ENCODE measurements around the gene PMEL.

Gene PMEL

GRCh38 chr12:55970775-55971174 lies 4.9 kb upstream of the PMEL start:
- DNase-seq (ENCODE audit: low read depth, low spot score) = no peak
- no CpG with 5 or more reads among the region's 7 CpGs for WGBS (ENCODE audit: insufficient coverage, insufficient read length)
- peaks cover 7% of the 10 kb centered on the region for H3K4me1 ChIP-seq (ENCODE audit: control insufficient read depth, insufficient read depth, low read length)
- no peaks in the 10 kb centered on the region for H3K27me3 ChIP-seq (ENCODE audit: control insufficient read depth, insufficient read depth, low read length)
- H3K4me3 ChIP-seq (ENCODE audit: low read length) = no peak overlapping the region
- no peak overlapping the region for H3K27ac ChIP-seq (ENCODE audit: low read length)
- H3K36me3 ChIP-seq (ENCODE audit: control insufficient read depth, insufficient read depth, low read length) = peaks cover 8% of the 10 kb centered on the region; the same call in 1 of the 2 replicates
- no peaks in the 10 kb centered on the region for H3K9me3 ChIP-seq (ENCODE audit: control insufficient read depth, insufficient read depth, low read length)

- WGBS (ENCODE audit: insufficient coverage, insufficient read length) = no CpG with 5 or more reads among the region's 4 CpGs
- no peak overlapping the region for H3K27ac ChIP-seq (ENCODE audit: low read length)
- no peaks in the 10 kb centered on the region for H3K9me3 ChIP-seq (ENCODE audit: control insufficient read depth, insufficient read depth, low read length)
- peaks cover 10% of the 10 kb centered on the region for H3K4me1 ChIP-seq (ENCODE audit: control insufficient read depth, insufficient read depth, low read length)
- H3K4me3 ChIP-seq (ENCODE audit: low read length) = no peak overlapping the region
- no peak for DNase-seq (ENCODE audit: low read depth, low spot score)
- peaks cover 8% of the 10 kb centered on the region; the same call in 1 of the 2 replicates for H3K36me3 ChIP-seq (ENCODE audit: control insufficient read depth, insufficient read depth, low read length)
- no peaks in the 10 kb centered on the region for H3K27me3 ChIP-seq (ENCODE audit: control insufficient read depth, insufficient read depth, low read length)
Measured at GRCh38 chr12:55969356-55969755, 3.5 kb upstream of the PMEL start.

GRCh38 chr12:55966408-55967281 lies 803 bp upstream of the PMEL start, which contains the start of gene CDK2:
Gene CDK2 (plus strand): TSS chr12:55966830. CDS start chr12:55967009, 179 bp downstream.
- peak within 1 kb of the TSS; percentile 84 for H3K4me3 ChIP-seq (ENCODE audit: low read length)
- peaks cover 8% of the 10 kb centered on the region; the same call in 1 of the 2 replicates for H3K36me3 ChIP-seq (ENCODE audit: control insufficient read depth, insufficient read depth, low read length)
- H3K4me1 ChIP-seq (ENCODE audit: control insufficient read depth, insufficient read depth, low read length) = peaks cover 8% of the 10 kb centered on the region
- no peak within 1 kb of the TSS for H3K27ac ChIP-seq (ENCODE audit: low read length)
- H3K9me3 ChIP-seq (ENCODE audit: control insufficient read depth, insufficient read depth, low read length) = no peaks in the 10 kb centered on the region
- H3K27me3 ChIP-seq (ENCODE audit: control insufficient read depth, insufficient read depth, low read length) = no peaks in the 10 kb centered on the region
- no peak for DNase-seq (ENCODE audit: low read depth, low spot score)
- WGBS (ENCODE audit: insufficient coverage, insufficient read length) = no CpG with 5 or more reads among the region's 45 CpGs

GRCh38 chr12:55965240-55965639 lies 602 bp downstream of the PMEL start:
- Histone ChIP-seq H3K36me3 (ENCODE audit: control insufficient read depth, insufficient read depth, low read length) (peaks cover 3% of the 10 kb centered on the region; the same call in 1 of the 2 replicates), H3K27ac (ENCODE audit: low read length) (no peak overlapping the region), H3K9me3 (ENCODE audit: control insufficient read depth, insufficient read depth, low read length) (no peaks in the 10 kb centered on the region), H3K27me3 (ENCODE audit: control insufficient read depth, insufficient read depth, low read length) (no peaks in the 10 kb centered on the region), H3K4me3 (ENCODE audit: low read length) (peak overlapping the region; percentile 31; the same call in 1 of the 2 replicates), H3K4me1 (ENCODE audit: control insufficient read depth, insufficient read depth, low read length) (peaks cover 8% of the 10 kb centered on the region)
- no CpG with 5 or more reads among the region's 5 CpGs for WGBS (ENCODE audit: insufficient coverage, insufficient read length)
- DNase-seq (ENCODE audit: low read depth, low spot score) = no peak

- no peaks in the 10 kb centered on the region for H3K27me3 ChIP-seq (ENCODE audit: control insufficient read depth, insufficient read depth, low read length)
- DNase-seq (ENCODE audit: low read depth, low spot score) = no peak
- H3K4me3 ChIP-seq (ENCODE audit: low read length) = no peak overlapping the region
- no CpG with 5 or more reads among the region's 2 CpGs for WGBS (ENCODE audit: insufficient coverage, insufficient read length)
- H3K9me3 ChIP-seq (ENCODE audit: control insufficient read depth, insufficient read depth, low read length) = no peaks in the 10 kb centered on the region
- no peaks in the 10 kb centered on the region; the same call in 1 of the 2 replicates for H3K36me3 ChIP-seq (ENCODE audit: control insufficient read depth, insufficient read depth, low read length)
- no peak overlapping the region for H3K27ac ChIP-seq (ENCODE audit: low read length)
- peaks cover 8% of the 10 kb centered on the region for H3K4me1 ChIP-seq (ENCODE audit: control insufficient read depth, insufficient read depth, low read length)
Measured at GRCh38 chr12:55963760-55964159, 2.1 kb downstream of the PMEL start.

GRCh38 chr12:55957106-55957859 lies 8.6 kb downstream of the PMEL start:
- Histone ChIP-seq H3K36me3 (ENCODE audit: control insufficient read depth, insufficient read depth, low read length) (peaks cover 15% of the 10 kb centered on the region), H3K27me3 (ENCODE audit: control insufficient read depth, insufficient read depth, low read length) (no peaks in the 10 kb centered on the region), H3K9me3 (ENCODE audit: control insufficient read depth, insufficient read depth, low read length) (no peaks in the 10 kb centered on the region), H3K4me1 (ENCODE audit: control insufficient read depth, insufficient read depth, low read length) (no peaks in the 10 kb centered on the region), H3K27ac (ENCODE audit: low read length) (no peak overlapping the region), H3K4me3 (ENCODE audit: low read length) (no peak overlapping the region)
- WGBS (ENCODE audit: insufficient coverage, insufficient read length) = no CpG with 5 or more reads among the region's 5 CpGs
- no peak for DNase-seq (ENCODE audit: low read depth, low spot score)

- Histone ChIP-seq H3K27me3 (ENCODE audit: control insufficient read depth, insufficient read depth, low read length) (no peaks in the 10 kb centered on the region), H3K4me3 (ENCODE audit: low read length) (no peak overlapping the region), H3K27ac (ENCODE audit: low read length) (no peak overlapping the region), H3K36me3 (ENCODE audit: control insufficient read depth, insufficient read depth, low read length) (peaks cover 17% of the 10 kb centered on the region), H3K4me1 (ENCODE audit: control insufficient read depth, insufficient read depth, low read length) (no peaks in the 10 kb centered on the region), H3K9me3 (ENCODE audit: control insufficient read depth, insufficient read depth, low read length) (no peaks in the 10 kb centered on the region)
- no CpG with 5 or more reads among the region's 6 CpGs for WGBS (ENCODE audit: insufficient coverage, insufficient read length)
- no peak for DNase-seq (ENCODE audit: low read depth, low spot score)
Measured at GRCh38 chr12:55955800-55956508, 9.9 kb downstream of the PMEL start.

- H3K27ac ChIP-seq (ENCODE audit: low read length) = no peak overlapping the region
- WGBS (ENCODE audit: insufficient coverage, insufficient read length) = no CpG with 5 or more reads among the region's 4 CpGs
- DNase-seq (ENCODE audit: low read depth, low spot score) = no peak
Measured at GRCh38 chr12:55955344-55955743, 10.5 kb downstream of the PMEL start.

GRCh38 chr12:55946553-55946952 lies 19.3 kb downstream of the PMEL start:
- H3K9me3 ChIP-seq (ENCODE audit: control insufficient read depth, insufficient read depth, low read length) = no peaks in the 10 kb centered on the region
- no peak for DNase-seq (ENCODE audit: low read depth, low spot score)
- H3K4me3 ChIP-seq (ENCODE audit: low read length) = no peak overlapping the region
- H3K27ac ChIP-seq (ENCODE audit: low read length) = no peak overlapping the region
- H3K4me1 ChIP-seq (ENCODE audit: control insufficient read depth, insufficient read depth, low read length) = no peaks in the 10 kb centered on the region
- no CpG with 5 or more reads among the region's 6 CpGs for WGBS (ENCODE audit: insufficient coverage, insufficient read length)
- no peaks in the 10 kb centered on the region for H3K36me3 ChIP-seq (ENCODE audit: control insufficient read depth, insufficient read depth, low read length)
- no peaks in the 10 kb centered on the region for H3K27me3 ChIP-seq (ENCODE audit: control insufficient read depth, insufficient read depth, low read length)

More at GRCh38 chr12:55955344-55955743, 10.5 kb downstream of the PMEL start:
- Histone ChIP-seq H3K9me3 (ENCODE audit: control insufficient read depth, insufficient read depth, low read length) (no peaks in the 10 kb centered on the region), H3K36me3 (ENCODE audit: control insufficient read depth, insufficient read depth, low read length) (peaks cover 17% of the 10 kb centered on the region), H3K27me3 (ENCODE audit: control insufficient read depth, insufficient read depth, low read length) (no peaks in the 10 kb centered on the region), H3K4me3 (ENCODE audit: low read length) (no peak overlapping the region), H3K4me1 (ENCODE audit: control insufficient read depth, insufficient read depth, low read length) (no peaks in the 10 kb centered on the region)

GRCh38 chr12:55942577-55943136 lies 23.2 kb downstream of the PMEL start:
- DNase-seq (ENCODE audit: low read depth, low spot score) = no peak
- Histone ChIP-seq H3K27ac (ENCODE audit: low read length) (no peak overlapping the region), H3K9me3 (ENCODE audit: control insufficient read depth, insufficient read depth, low read length) (no peaks in the 10 kb centered on the region), H3K36me3 (ENCODE audit: control insufficient read depth, insufficient read depth, low read length) (no peaks in the 10 kb centered on the region), H3K4me1 (ENCODE audit: control insufficient read depth, insufficient read depth, low read length) (peaks cover 5% of the 10 kb centered on the region; the same call in 1 of the 2 replicates), H3K27me3 (ENCODE audit: control insufficient read depth, insufficient read depth, low read length) (no peaks in the 10 kb centered on the region), H3K4me3 (ENCODE audit: low read length) (no peak overlapping the region)
- whole genome bisulfite sequencing (ENCODE audit: insufficient coverage, insufficient read length) = no CpG with 5 or more reads among the region's 1 CpG

Data from iPS DF 6.9 (cell line).